RWPE1 (cell line): ENCODE measurements around the gene NFASC.

ENCODE experiments used
- CTCF ChIA-PET: fragments of 350-600 bp; sonication (Branson Sonifier 250); formaldehyde crosslinking; extraction: SDS; loops from one replicate; lab custom pipeline; 2021; lab: Yijun Ruan, JAX
- POLR2A ChIA-PET: fragments of 400-600 bp; formaldehyde crosslinking; extraction: SDS; loops from one replicate; lab custom pipeline; 2020; ENCODE audit warnings: antibody characterized with exemption; ENCODE audit not compliant: low non-redundant PET; lab: Yijun Ruan, JAX
- DNase-seq: peaks from one replicate; pipeline ENCODE4 v3.0.0; 2012; ENCODE audit warnings: low spot score
- H3K27ac ChIP-seq: fragments of 450-650 bp; 2 replicates; pipeline ENCODE4 v1.5.1; 2017
- CTCF ChIP-seq: fragments of 450-650 bp; conservative IDR thresholded peaks from 2 replicates; pipeline ENCODE4 v1.5.1; 2017; ENCODE audit warnings: low read depth, mild to moderate bottlenecking

NFASC gene

DNA sequence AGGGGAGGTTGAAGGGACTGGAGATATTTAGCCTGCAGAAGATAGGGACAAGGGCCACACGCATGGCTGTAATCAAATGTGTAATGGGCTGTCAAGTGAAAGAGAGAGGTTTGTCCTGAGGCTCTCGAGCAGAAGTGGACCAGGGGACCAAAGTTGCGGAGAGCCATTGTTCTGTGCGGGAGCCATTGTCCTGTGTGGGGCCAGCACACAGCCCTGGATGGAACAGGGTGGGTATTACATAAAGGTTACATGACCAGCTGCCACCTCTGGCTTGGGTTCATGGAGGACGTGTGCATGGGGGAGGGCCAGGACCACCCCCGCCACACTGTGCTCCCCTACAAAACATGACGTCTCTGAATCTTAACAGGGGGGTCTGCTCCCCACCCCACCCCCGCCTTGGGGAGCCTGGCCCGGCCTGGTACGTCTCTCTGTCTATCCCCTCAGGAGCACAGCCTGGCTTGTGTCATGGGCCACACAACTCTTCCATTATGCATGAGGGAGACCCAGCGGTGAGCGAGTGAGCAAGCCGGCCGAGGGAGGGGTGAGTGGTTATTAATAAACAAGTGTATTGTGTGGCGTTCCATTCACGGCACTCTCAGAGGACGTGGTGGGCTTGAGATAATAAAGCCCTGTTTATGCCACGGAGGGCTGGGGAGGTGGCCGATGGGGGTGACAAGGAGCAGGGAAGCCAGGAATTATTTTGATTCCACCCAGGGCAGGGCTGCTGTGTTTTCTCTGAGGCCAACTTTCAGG lies at the start of gene NFASC:
TSS of gene NFASC (plus strand) at position 703 of the 753 bp plus-strand sequence. CDS start 73,454 bp downstream, outside the sequence.
- no peak for TF ChIP-seq CTCF
- CTCF ChIA-PET = no interaction called here
- DNase-seq = no peak
- H3K27ac ChIP-seq = no peak within 1 kb of the TSS
- POLR2A ChIA-PET = no interaction called here

DNA sequence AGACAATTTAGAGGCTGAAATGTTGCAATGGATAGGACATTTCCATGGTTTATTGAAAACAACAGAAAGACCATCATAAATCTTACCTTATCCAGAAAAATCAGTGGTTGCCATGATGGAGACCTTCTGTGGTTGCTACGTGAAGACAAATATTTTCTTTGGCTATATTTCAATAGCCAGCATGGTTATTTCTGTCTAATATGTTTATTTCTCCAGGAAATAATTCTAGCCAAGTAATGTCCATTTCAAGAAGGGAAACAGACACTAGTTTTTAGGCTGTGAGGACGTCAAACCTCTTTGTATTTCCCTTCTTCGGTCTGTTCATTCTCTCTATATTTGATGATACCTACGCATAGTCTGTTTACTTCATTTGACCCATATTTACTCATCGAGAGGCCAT lies 49.2 kb upstream of the NFASC start:
- ChIA-PET POLR2A (no interaction called here), CTCF (interaction anchor here (1.7 to 6.2 kb wide), 2 partner anchors 9 to 14 kb away, joined by 6 to 43 read pairs; no protein-coding TSS in a partner anchor)
- no peak for DNase-seq
- TF ChIP-seq CTCF = no peak
- H3K27ac ChIP-seq = no peak overlapping the region

- H3K27ac ChIP-seq = no peak overlapping the region
- POLR2A ChIA-PET = no interaction called here
- DNase-seq = no peak
- CTCF ChIA-PET = interaction anchor here (0.6 to 6.2 kb wide), 4 partner anchors 9 to 154 kb away, joined by 3 to 43 read pairs (median 6); no protein-coding TSS in a partner anchor
- no peak for TF ChIP-seq CTCF
Measured at GRCh38 chr1:204821924-204822323, 48.7 kb upstream of the NFASC start.

- CTCF ChIA-PET = interaction anchor here (0.5 to 0.7 kb wide), 2 partner anchors 19 to 874 kb away, joined by 3 to 6 read pairs; no protein-coding TSS in a partner anchor
- no peak for DNase-seq
- no peak for TF ChIP-seq CTCF
- POLR2A ChIA-PET = no interaction called here
- no peak overlapping the region for H3K27ac ChIP-seq
Measured at GRCh38 chr1:204826970-204827369, 43.7 kb upstream of the NFASC start.

DNA sequence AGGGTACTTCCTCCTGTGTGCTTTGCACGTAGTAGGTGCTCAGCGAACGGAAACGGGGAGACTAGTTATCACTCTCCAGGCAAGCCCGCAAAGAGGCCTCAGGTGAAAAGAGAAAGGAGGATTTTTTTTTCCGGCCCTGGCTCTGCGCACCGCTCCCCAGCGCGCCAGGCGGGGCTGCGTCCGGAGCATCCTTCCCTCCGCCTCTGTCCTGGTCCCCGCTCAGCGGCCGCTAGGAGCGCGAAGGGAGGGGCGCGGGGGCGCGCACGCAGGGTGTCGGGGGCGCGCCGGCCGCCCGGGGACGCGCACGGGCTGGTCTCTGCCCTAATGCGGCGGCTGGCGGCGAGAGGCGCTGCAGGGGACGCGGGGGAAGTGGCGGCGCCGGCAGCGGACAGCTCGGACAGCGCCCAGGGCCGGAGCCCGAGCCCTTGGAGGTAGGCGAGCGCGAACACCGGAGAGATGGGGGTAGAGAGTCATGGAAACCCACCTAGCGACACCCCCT lies 42.3 kb upstream of the NFASC start:
- no peak overlapping the region for H3K27ac ChIP-seq
- POLR2A ChIA-PET = no interaction called here
- peak; percentile 79 for DNase-seq
- no peak for TF ChIP-seq CTCF
- CTCF ChIA-PET = interaction anchor here (0.6 to 1.1 kb wide), 4 partner anchors 13 to 313 kb away, joined by 3 to 6 read pairs (median 4); no protein-coding TSS in a partner anchor

DNA sequence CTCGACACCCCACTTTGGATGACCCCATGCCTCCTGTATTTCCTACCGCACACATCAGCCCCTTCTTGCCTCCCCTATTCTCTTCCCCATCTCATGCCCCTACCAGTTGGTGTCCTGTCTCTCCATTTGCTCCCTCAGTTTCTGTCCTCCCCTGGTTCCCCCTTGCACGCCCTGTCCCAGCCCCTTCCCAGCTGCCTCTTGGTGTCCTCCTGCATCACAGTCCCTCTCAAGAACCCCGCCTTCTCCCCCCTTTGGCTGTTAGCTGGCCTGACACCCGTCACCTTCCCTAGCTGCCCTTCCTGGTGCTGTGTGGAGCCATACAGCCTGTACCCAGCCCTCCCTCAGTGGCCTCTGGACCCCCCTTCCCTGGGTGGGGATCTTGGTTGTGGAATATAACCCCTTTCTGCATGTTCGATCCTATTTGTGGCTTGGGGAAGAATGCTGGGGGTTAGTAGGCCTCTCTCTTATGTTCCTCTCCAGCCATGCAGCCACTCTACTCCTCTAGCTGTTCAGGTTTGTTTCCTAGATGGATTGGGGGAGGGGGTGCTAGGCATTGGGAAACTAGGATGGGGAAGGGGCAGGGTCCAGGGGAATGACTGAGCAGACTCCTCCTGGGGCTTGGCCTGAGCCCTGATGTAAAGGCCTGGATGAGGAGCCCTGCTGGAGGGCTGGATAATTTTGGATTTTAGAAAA lies 41.4 kb upstream of the NFASC start:
- DNase-seq = no peak
- no peak overlapping the region for H3K27ac ChIP-seq
- POLR2A ChIA-PET = no interaction called here
- TF ChIP-seq CTCF = no peak
- CTCF ChIA-PET = interaction anchor here (0.7 to 1.2 kb wide), 3 partner anchors 22 to 312 kb away, joined by 3 to 5 read pairs (median 3); no protein-coding TSS in a partner anchor
